ENCODE results near the gene APBB2. TPM values are rescaled to one million over a fixed set of nuclear protein-coding genes. Genes with fewer than 3 reads are reported as not detected.

APBB2 gene
- total RNA-seq, 4 donors from 2014 or later, result 47.5 to 99.9 (median 57.5) TPM

DNA sequence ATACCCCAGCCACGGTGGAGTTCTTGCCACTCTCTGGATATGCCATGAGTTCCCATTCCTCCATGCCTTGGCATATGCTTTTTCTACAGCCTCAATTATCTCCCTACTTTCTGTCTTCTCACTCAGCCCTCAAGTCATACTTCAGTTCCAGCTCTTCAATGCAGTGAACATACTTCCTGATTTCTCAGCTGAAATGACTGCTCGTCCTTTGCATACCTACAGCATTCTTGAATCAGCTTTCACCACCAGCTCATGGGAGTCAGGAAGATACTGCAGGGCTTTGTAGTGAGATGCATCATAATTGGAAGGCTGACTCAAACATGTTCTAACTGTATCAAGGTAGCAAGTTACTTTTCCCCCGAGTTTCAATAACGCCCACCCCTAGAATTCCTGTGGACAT lies 118.4 kb downstream of the APBB2 start:
- Histone ChIP-seq H3K27ac (no peak overlapping the region), H3K4me1 (no peaks in the 10 kb centered on the region), H3K4me3 (no peak overlapping the region), H3K36me3 (no peaks in the 10 kb centered on the region), H3K9me3 (no peaks in the 10 kb centered on the region), H3K27me3 (no peaks in the 10 kb centered on the region)
- no peak for DNase-seq
- no peak for TF ChIP-seq POLR2A (IDR thresholded peaks at IDR 0.05)
- TF ChIP-seq, protein P1, sequence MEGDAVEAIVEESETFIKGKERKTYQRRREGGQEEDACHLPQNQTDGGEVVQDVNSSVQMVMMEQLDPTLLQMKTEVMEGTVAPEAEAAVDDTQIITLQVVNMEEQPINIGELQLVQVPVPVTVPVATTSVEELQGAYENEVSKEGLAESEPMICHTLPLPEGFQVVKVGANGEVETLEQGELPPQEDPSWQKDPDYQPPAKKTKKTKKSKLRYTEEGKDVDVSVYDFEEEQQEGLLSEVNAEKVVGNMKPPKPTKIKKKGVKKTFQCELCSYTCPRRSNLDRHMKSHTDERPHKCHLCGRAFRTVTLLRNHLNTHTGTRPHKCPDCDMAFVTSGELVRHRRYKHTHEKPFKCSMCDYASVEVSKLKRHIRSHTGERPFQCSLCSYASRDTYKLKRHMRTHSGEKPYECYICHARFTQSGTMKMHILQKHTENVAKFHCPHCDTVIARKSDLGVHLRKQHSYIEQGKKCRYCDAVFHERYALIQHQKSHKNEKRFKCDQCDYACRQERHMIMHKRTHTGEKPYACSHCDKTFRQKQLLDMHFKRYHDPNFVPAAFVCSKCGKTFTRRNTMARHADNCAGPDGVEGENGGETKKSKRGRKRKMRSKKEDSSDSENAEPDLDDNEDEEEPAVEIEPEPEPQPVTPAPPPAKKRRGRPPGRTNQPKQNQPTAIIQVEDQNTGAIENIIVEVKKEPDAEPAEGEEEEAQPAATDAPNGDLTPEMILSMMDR (IDR thresholded peaks at IDR 0.05), result no peak

DNA sequence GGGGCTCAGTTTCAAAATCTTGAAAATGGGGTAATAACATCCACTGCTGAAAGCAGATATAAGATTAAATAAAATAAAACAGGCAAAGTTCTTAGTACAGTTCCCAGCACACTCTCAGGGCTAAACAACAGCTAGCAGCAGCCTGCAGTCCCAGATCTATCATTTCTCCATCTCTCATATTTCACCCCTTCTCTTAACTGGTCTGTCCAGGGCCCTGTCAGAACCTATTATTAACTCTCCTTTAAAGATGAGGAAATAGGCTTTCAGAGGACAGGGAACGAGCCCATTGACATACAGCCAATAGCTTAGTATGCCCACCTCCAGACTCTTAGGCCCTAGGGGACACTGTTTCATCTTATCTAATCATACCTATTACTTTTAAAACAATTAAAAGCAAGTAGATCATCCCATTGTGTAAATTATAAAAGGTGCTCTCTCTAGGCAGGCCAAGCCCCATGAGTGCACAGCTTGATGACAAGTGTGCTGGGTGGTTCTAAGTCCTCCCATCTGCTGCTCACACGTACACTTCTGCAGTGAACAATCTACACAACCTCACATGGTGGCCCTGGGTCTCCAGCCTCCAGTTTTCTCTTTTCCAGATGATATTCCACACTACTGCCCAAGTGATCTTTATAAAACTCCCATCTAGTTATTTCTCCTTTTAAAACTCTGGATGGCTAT lies 119.0 kb downstream of the APBB2 start:
- H3K9me3 ChIP-seq, result no peaks in the 10 kb centered on the region
- H3K36me3 ChIP-seq, result no peaks in the 10 kb centered on the region
- H3K4me3 ChIP-seq, result no peak overlapping the region
- no peak for DNase-seq
- H3K27ac ChIP-seq, result no peak overlapping the region
- no peaks in the 10 kb centered on the region for H3K4me1 ChIP-seq
- no peaks in the 10 kb centered on the region for H3K27me3 ChIP-seq
- no peak for TF ChIP-seq POLR2A (IDR thresholded peaks at IDR 0.05)
- TF ChIP-seq, protein P1 (IDR thresholded peaks at IDR 0.05), result no peak

DNA sequence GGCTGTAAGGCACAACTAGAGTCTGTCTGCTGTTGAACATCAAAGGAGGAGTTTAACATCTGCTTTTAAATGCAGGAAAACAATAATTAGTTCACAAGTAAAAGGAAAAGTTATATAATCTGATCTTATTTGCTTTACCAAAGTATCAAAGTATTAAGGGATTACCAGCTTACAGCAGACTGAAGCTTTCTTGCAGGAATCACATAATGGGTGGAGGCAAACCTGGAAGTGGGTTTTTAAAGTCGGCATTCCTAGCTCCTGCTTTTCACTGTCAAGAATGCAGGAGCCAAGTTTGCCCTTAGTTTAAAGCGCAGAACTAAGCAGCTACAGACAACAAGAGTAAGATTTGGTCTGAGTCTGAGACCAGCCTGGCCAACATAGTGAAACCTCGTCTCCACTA lies 122.2 kb downstream of the APBB2 start:
- no peak for TF ChIP-seq POLR2A (IDR thresholded peaks at IDR 0.05)
- TF ChIP-seq, protein P1 (IDR thresholded peaks at IDR 0.05), result no peak
- no peak for DNase-seq
- no peaks in the 10 kb centered on the region for H3K27me3 ChIP-seq

DNA sequence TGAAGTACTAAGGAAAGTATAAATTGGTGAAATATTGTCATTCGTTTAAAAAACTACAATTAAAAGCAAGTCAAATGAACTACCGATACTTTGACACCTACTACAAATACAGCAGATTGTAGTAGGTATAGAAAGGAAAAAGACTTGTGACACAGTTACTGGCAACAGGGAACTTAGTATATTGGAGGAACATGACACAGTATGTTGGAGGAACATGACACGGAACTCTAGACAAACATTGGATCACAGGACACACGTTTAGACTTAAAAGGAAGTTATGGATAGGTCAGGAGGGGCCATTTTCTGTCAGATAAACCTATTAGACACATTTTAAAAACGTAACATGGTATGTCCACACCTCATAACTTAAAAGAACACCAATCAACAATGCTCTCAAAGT lies 132.5 kb downstream of the APBB2 start:
- no peaks in the 10 kb centered on the region for H3K36me3 ChIP-seq
- no peaks in the 10 kb centered on the region for H3K4me1 ChIP-seq
- no peak for DNase-seq
- H3K4me3 ChIP-seq, result no peak overlapping the region
- no peak overlapping the region for H3K27ac ChIP-seq
- H3K27me3 ChIP-seq, result no peaks in the 10 kb centered on the region
- H3K9me3 ChIP-seq, result no peaks in the 10 kb centered on the region
- TF ChIP-seq, protein P1 (IDR thresholded peaks at IDR 0.05), result no peak
- TF ChIP-seq POLR2A (IDR thresholded peaks at IDR 0.05), result no peak

More for the DNA sequence above, 122.2 kb downstream of the APBB2 start:
- no peak overlapping the region for H3K4me3 ChIP-seq
- no peaks in the 10 kb centered on the region for H3K36me3 ChIP-seq
- H3K4me1 ChIP-seq, result no peaks in the 10 kb centered on the region
- no peaks in the 10 kb centered on the region for H3K9me3 ChIP-seq
- no peak overlapping the region for H3K27ac ChIP-seq

DNA sequence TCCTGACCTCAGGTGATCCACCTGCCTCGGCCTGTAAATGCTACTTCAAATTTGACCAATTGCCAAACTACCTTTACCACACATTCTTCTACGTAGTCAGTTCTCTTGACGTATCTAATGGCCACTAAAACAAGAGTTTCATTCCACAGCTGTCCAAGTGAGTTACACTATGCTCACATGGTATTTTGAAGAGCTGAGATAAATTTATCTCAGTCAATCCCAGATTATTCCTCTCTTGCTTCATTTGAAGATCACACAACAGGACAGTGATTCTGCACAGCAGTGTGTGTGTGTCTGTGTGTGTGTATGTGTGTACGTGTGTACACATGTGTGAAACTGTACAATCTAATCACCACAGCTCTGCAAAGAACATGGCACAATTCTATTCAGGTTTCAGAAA lies 133.4 kb downstream of the APBB2 start:
- TF ChIP-seq, protein P1 (IDR thresholded peaks at IDR 0.05), result no peak
- no peak for TF ChIP-seq POLR2A (IDR thresholded peaks at IDR 0.05)
- Histone ChIP-seq H3K9me3 (no peaks in the 10 kb centered on the region), H3K27ac (no peak overlapping the region), H3K4me3 (no peak overlapping the region), H3K4me1 (no peaks in the 10 kb centered on the region), H3K27me3 (no peaks in the 10 kb centered on the region), H3K36me3 (no peaks in the 10 kb centered on the region)
- no peak for DNase-seq
